Posterior cingulate gyrus (tissue), 11 donors: ENCODE data around the gene SYT5.

Experiments
- DNase-seq, 10 donors: peaks; one replicate each; pipeline versions ENCODE4 v3.0.0 to v3.0.0-alpha.2; 2020 to 2021; ENCODE audit warnings: mixed read lengths in 3 of 10
- intact Hi-C: fragments of 100-400 bp; cut with DNase I; formaldehyde crosslinking; loops from one replicate; pipeline ENCODE4 v1.15.1; 2023

Gene SYT5

DNA sequence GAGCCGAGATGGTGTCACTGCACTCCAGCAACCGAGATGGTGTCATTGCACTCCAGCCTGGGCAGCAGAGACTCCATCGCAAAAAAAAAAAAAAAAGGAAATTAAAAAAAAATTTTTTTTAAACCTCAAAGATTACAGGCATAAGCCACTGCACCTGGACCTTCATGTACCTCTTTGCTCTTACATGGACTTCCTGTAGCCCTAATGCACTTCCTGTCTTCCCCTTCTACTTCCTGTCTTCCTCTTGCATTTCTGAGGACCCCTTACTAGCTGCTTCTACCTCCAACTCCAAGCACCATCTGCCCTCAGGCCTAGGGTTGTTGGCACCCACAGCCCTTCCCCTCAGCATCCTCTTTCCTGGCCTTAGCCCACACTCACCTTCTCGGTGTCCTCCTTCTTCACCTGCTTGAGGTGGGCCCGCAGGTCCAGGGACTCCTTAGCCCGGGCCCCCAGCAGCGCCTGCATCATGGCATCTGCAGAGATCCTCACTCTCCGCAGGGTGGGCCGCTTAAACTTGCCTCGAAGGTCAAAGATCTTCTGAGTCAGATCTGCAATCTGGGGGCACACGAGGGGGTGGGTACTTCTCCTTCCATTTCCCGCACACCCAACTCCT lies 26.3 kb downstream of the SYT5 start:
- intact Hi-C loops, result no loop called here
- DNase-seq, result no peak

DNA sequence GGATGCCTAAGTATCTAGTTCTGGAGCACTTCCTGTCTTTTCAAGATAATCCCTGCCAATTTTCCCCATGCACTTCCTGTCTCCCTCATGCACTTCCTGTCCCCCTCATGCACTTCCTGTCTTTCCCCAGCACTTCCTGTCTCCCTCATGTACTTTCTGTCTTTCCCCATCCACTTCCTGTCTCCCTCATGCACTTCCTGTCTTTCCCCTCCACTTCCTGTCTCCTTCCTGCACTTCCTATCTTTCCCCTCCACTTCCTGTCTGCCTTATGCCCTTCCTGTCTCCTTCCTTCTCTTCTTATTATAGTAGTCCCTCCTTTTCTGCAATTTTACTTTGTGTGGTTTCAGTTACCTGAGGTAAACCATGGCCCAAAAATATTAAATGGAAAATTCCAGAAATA lies 28.1 kb downstream of the SYT5 start:
- no peak for DNase-seq
- intact Hi-C loops, result no loop called here

DNA sequence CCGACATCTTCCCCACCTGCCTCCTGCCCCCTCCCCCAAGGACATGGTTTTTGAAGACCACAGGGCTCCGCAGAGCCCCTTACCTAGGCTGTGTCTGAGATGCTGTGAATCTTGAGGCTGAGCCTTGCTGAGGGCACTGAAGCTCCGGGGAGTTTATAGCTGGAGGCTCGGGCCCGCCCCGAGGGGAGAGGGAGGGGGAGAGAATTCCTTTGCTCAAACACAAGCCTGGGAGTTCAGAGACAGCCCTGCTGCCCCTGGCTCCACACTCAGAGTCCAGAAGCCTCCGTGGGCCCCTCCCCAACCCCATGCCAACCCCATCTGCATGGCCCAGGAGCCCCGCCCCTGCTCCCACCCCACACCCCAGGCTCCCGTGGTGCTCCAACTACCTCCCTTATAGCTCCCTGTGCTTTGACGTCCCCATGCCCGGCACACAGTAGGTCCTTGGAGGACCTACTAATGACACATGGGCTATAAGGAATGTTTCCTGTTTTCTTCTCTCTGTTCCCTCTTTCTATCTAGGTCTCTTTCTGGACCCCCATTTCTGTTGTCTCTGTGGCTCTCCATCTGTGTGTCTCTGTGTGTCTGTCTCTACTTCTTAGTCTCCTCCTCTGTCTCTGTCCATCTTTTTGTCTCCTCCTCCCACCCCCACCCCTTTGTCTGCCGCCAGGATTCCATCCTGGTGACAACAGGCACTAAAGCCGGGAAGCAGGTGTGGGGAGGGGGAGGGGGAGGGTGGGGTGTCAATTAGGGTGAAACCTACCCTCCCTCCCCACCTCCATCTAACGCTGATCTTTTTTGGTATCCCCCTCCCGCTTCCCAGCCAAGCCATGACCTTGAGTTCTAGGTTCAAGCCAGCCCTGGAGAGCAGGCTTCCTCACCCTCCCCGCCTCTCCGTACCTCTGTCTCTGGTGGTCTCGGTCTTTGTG lies 30.7 kb downstream of the SYT5 start, which contains the start of gene TNNT1:
Gene TNNT1 (minus strand): TSS at position 129 of the 926 bp plus-strand sequence. CDS start 2,049 bp downstream, outside the sequence.
- no peak for DNase-seq
- intact Hi-C loops, result no loop called here

DNA sequence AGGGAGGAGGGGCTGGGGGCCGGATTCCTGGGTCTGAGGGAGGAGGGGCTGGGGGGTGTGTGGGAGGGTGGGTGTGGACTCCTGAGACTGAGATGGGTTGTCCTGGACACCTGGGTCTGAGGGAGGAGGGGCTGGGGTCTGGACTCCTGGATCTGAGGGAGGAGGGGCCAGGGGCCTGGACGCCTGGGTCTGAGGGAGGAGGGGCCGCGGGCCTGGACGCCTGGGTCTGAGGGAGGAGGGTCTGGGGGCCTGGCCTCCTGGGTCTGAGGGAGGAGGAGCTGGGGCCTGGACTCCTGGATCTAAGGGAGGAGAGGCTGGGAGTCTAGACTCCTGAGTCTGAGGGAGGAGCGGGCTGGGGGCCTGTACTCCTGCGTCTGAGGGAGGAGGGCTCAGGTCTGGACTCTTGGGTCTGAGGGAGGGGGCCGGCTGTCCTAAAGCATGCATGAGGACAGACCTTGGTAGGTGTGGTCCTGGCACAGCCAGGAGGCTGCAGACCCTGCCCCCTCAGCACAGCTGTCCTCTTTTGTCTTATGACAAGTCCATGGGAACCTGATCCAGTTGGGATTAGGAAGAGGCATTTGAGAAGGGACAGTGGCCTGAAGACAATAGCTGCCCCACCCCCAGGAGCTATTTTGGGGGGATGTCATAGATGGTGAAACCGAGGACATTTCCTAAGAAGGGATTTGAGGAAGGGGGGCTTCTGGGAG lies 32.4 kb downstream of the SYT5 start:
- intact Hi-C loops, result no loop called here
- no peak for DNase-seq

DNA sequence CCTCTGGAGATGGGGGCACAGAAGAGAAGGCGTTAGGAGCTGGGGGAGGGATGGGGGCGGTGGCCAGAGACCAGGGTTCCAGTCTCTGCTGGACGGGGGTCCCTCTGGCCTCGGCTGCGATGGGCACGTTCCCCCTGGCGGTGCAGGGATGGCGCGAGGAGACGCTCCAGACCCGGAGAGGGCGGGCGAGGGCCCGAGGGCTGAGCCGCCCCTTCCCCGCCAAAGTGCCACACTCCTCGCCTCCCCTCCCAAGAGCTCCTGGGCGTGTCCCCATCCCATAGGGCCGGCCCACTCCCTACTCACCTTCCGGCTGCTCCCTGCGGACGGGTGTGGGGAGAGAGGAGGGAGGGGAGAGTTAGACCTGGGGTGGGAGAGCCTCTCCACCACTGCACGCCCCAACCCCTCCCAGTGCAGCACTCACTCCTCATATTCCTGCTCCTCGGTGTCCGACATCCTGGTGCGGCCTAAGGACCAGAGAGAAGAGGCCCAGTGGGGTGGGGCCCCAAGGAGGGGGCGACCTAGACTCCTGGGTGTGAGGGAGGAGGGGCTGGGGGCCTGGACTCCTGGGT lies 33.3 kb downstream of the SYT5 start:
- intact Hi-C loops, result no loop called here

DNA sequence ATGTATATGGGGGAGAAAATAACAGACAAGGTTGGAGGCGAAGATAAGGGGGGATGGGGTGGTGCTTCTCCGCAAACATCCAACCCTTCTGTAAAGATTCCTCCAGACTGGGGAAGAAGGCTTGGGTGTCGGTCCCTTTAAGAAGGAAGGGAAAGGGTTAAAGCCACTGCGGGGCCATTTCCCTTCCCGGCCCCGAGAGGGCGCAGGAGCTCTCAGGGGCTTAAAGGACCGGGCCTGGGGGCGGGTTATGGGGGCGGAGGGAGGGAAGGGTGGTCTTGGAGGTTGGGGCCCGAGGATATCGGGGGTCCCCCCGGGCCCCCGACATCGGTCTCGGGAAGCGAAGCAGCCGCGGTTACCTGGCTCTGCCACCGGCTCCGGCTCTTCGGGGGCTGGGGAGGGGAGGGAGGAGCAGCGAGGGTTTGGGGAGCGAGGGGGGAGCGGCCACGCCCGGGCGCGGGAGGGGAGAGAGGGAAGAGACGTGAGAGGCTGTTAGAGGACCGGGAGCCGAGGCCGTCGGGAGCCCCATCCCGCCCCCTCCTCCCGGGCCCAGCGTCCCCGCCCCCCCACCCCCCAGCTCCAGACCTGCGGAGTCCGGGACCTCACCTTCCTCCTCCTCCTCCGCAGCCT lies 33.9 kb downstream of the SYT5 start:
- intact Hi-C loops, result no loop called here
- no peak for DNase-seq

More for the DNA sequence above, 33.3 kb downstream of the SYT5 start:
- DNase-seq, result no peak

DNA sequence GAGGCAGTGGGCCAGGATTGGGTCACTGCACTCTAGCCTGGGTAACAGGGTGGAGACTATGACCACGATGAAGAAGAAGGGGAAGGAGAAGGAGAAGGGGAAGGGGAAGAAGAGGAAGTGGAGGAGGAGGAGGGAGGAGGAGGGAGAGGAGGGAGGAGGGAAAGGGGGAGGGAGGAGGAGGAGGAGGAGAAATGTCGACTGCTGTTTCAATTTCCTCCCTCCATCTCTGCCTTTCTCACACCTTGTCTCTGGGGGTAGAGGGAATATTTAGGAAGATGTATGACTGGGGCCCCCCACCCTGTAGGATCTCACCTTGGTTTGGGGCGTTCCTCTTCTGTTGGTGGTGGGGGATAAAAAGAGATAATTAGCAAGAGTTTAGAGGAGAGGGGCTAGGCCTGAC lies 34.9 kb downstream of the SYT5 start:
- intact Hi-C loops, result no loop called here
- no peak for DNase-seq

DNA sequence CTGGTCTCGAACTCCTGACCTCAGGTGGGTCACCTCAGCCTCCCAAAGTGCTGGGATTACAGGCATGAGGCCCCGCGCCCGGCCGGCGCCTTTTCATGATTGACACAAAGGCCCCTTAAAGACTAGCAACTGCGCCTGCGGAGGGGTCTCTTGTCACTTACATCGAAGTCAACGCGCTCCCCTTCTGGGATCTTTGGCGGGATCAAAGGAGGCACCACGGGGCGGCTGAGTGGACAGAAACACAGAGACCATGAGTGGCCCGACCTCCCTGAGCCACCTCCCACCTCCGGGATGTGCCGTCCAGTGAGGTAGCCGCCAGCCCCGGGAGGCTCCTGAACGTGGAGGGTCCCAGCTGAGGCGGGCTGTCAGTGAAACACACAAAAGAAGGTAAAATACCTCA lies 38.4 kb downstream of the SYT5 start:
- DNase-seq, result no peak
- intact Hi-C loops, result loop anchor here (1.0 kb wide), 2 partner anchors 277 to 363 kb away; no protein-coding TSS in a partner anchor

DNA sequence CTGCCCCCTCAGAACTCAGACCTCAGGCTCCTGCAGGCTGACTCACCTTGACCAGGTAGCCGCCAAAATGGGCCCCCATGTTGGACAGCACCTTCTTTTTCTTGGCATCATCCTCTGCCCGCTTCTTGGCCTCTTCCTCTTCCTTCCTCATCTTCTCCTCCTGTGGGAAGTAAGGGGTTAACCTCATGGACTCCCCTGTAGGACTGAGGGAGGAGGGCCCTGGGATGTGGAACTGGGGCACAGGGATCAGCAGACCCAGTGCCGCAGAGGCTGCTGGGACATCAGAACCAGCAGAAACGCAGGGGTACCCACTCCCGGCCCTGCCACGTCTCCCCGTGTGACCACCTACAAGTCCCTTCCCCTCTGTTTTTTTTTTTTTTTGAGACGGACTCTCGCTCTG lies 42.2 kb downstream of the SYT5 start:
- DNase-seq, result no peak
- intact Hi-C loops, result no loop called here

DNA sequence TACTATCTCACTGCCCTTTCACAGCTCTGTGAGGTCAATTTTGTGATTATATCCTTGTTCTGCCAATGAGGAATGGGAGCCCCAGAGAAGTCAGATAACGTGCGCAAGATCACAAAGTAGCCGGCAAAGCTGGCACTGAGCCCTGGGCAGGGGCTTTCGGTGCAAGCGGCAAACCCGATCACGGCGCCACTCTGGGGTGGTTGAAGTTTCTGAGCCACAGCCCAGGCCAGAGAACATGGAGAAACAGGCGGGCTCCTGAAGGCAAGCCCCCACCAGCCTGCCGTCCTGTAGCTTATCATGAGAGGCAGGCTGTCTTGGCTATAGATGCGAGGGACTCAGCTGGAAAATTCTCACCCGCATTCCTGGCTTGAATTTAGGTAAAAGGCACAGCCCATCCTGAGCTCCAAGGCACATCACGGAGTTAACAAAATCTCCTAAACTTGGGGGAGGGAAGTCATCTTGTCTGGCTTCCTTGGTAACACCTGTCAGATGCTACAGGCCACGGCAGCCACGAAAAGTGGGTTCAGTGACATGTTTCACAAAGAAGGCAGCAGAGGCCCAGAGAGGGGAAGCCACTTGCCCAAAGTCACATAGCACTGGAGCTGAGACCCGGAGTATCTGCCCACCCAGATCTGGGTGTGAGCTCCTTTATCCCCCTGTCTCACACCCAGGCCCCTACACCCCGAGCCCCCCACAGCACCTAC lies 43.5 kb downstream of the SYT5 start:
- intact Hi-C loops, result no loop called here

DNA sequence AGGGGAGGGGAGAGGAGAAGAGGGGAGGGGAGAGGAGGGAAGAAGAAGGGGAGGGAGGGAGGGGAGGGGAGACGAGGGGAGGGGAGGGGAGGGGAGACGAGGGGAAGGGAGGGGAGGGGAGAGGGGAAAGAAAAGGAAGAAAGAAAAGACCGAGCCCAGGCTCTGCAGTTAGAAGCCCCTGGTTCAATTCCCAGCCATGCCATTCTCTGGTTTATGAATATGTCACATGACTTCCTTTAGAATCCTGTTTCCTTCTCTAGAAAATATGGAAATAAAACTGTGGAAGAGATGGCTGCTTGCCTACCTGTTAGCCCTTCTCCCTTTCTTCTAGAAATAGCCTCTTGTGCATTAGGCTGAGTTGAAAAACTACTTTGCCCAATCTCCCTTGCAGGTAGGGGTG lies 45.4 kb downstream of the SYT5 start:
- no peak for DNase-seq
- intact Hi-C loops, result no loop called here

More for the DNA sequence above, 43.5 kb downstream of the SYT5 start:
- no peak for DNase-seq

DNA sequence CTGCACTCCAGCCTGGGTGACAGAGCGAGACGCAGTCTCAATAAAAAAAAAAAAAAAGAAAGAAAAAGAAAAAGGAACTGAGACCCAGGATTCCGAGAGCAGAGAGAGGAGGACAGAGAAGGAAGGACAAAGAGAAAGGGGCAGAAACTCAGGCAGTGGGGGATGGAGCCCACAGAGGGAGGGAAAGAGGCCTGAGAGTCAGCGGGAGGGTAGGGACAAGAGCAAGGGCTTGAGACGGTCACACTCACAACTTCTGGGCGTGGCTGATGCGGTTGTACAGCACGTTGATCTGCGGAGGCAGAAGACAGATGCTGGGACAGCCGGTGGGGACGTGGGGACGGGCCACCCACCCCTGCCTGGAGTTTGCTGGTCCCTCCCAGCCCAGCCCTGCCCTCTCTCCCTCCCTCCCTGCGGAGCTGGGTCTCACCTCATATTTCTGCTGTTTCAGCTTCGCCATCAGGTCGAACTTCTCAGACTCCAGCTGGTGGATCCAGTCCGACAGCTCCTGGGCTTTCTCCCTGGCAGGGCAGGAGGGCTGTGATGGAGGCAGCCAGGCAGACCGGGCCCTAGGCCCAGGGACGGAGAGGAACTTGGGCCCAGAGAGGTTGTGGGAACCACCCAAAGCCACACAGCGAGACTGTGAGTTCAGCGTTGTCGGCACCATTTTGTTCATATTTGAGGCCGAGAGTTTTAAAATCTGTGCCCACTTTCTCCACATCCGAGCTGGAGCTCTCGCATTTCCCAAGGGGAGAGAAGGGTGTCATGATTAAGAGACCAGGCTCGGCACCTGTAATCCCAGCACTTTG lies 46.2 kb downstream of the SYT5 start:
- DNase-seq, result no peak
- intact Hi-C loops, result no loop called here

DNA sequence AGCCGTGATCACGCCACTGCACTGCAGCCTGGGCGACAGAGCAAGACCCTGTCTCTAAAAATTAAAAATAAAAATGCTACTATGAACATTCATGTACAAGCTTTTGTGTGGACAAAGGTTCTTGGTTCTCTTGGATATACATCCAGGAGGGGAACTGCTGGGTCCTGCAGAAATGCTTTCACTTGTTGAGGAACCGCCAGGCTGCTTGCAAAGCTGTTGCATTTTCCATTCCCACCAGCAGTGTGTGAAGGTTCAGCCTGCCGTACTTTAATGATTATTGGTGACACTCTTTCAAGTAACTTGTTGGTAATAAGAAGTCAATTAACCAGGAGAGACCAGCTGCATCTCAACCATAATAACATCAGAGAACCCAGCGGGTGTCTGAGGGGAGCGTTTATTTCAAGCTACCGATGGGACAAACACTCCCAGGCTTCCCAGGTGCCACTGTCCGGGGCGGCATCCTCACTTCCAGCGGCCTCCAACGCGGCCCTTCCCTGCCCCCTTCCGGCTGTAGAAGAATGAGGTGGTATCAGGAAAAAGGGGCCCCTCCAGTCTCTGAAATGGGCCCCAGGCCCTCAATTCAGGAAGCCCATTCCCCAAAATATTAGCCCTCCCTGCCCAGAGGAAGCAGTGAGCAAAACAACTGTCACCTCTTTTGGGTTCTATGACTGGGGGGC lies 47.5 kb downstream of the SYT5 start:
- intact Hi-C loops, result no loop called here
- DNase-seq, result no peak

DNA sequence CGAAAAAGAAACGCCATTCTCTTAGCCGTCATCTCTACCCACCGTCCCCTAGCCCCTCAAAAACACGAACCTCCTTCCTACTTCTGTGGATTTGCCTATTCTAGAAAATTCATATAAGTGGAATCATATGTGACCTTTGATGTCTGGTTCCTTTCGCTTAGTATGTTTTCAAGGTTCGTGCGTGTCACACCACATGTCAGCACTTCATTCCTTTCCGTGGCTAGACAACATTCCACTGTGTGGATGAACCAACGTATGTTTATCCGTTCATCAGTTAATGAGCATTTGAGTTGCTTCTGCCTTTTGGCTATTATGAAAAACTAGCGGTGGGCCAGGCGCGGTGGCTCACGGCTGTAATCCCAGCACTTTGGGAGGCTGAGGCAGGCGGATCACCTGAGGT lies 48.7 kb downstream of the SYT5 start:
- DNase-seq, result no peak
- intact Hi-C loops, result no loop called here
